ENCODE measurements around the gene PPM1A. TPM values are rescaled to one million over a fixed set of nuclear protein-coding genes. Genes with fewer than 3 reads are reported as not detected.

Gene PPM1A
- total RNA-seq, 3 donors from 2014 or later (not counting 1 experiment from before 2014, with no cell fraction given) = 118 to 126 (median 119) TPM

GRCh38 chr14:60226298-60226697, 22.7 kb upstream of the PPM1A start:
- Histone ChIP-seq H3K27ac (ENCODE audit: low read length) (no peak overlapping the region), H3K36me3 (ENCODE audit: control insufficient read depth, insufficient read depth, low read length) (no peaks in the 10 kb centered on the region), H3K4me1 (ENCODE audit: control insufficient read depth, insufficient read depth, low read length) (no peaks in the 10 kb centered on the region), H3K9me3 (ENCODE audit: control insufficient read depth, insufficient read depth, low read length) (no peaks in the 10 kb centered on the region), H3K27me3 (ENCODE audit: control insufficient read depth, insufficient read depth, low read length) (no peaks in the 10 kb centered on the region), H3K4me3 (ENCODE audit: low read length) (no peak overlapping the region)
- TF ChIP-seq CTCF (IDR thresholded peaks at IDR 0.05) = no peak
- intact Hi-C loops (cut with micrococcal nuclease) = no loop called here
- DNase-seq = no peak
- Mint-ChIP-seq H3K36me3 (no peaks in the 10 kb centered on the region), H3K4me1 (no peaks in the 10 kb centered on the region), H3K27ac (no peak overlapping the region), H3K4me3 (no peak overlapping the region), H3K27me3 (ENCODE audit: low read depth in 2 of 2) (no peaks in the 10 kb centered on the region), H3K9me3 (no peaks in the 10 kb centered on the region)
- ATAC-seq = no peak
- WGBS (ENCODE audit: insufficient coverage) = 95% methylated on average over 2 of the region's 2 CpGs

- no peak for DNase-seq
- Mint-ChIP-seq H3K36me3 (peaks cover 4% of the 10 kb centered on the region), H3K4me1 (no peaks in the 10 kb centered on the region), H3K27ac (no peak overlapping the region), H3K4me3 (no peak overlapping the region), H3K27me3 (ENCODE audit: low read depth in 2 of 2) (peaks cover under 1 to 3% of the 10 kb centered on the region in 2 donors), H3K9me3 (peaks cover 0 to 3% of the 10 kb centered on the region in 2 donors)
- no peaks in the 10 kb centered on the region for H3K4me1 ChIP-seq (ENCODE audit: control insufficient read depth, insufficient read depth, low read length)
- H3K4me3 ChIP-seq (ENCODE audit: low read length) = no peak overlapping the region
- no CpG with 5 or more reads among the region's 1 CpG for WGBS (ENCODE audit: insufficient coverage)
- no peak overlapping the region for H3K27ac ChIP-seq (ENCODE audit: low read length)
- no peaks in the 10 kb centered on the region for H3K36me3 ChIP-seq (ENCODE audit: control insufficient read depth, insufficient read depth, low read length)
- H3K9me3 ChIP-seq (ENCODE audit: control insufficient read depth, insufficient read depth, low read length) = no peaks in the 10 kb centered on the region
- intact Hi-C loops (cut with micrococcal nuclease) = no loop called here
- no peak for TF ChIP-seq CTCF (IDR thresholded peaks at IDR 0.05)
- no peaks in the 10 kb centered on the region for H3K27me3 ChIP-seq (ENCODE audit: control insufficient read depth, insufficient read depth, low read length)
- no peak for ATAC-seq
Measured at GRCh38 chr14:60227291-60227690, 21.7 kb upstream of the PPM1A start.

GRCh38 chr14:60229614-60230013, 19.4 kb upstream of the PPM1A start:
- Histone ChIP-seq H3K36me3 (ENCODE audit: control insufficient read depth, insufficient read depth, low read length) (no peaks in the 10 kb centered on the region), H3K4me3 (ENCODE audit: low read length) (no peak overlapping the region), H3K9me3 (ENCODE audit: control insufficient read depth, insufficient read depth, low read length) (no peaks in the 10 kb centered on the region), H3K27me3 (ENCODE audit: control insufficient read depth, insufficient read depth, low read length) (no peaks in the 10 kb centered on the region), H3K4me1 (ENCODE audit: control insufficient read depth, insufficient read depth, low read length) (no peaks in the 10 kb centered on the region), H3K27ac (ENCODE audit: low read length) (no peak overlapping the region)
- H3K9me3 Mint-ChIP-seq = peaks cover 5 to 9% of the 10 kb centered on the region in 2 donors
- intact Hi-C loops (cut with micrococcal nuclease) = no loop called here
- peaks cover 4 to 13% of the 10 kb centered on the region in 2 donors for H3K27me3 Mint-ChIP-seq (ENCODE audit: low read depth in 2 of 2)
- no peak overlapping the region for H3K4me3 Mint-ChIP-seq
- no peaks in the 10 kb centered on the region for H3K4me1 Mint-ChIP-seq
- peaks cover 14% of the 10 kb centered on the region for H3K36me3 Mint-ChIP-seq
- ATAC-seq (no peak), DNase-seq (no peak)
- H3K27ac Mint-ChIP-seq = no peak overlapping the region
- TF ChIP-seq CTCF (IDR thresholded peaks at IDR 0.05) = no peak

- Mint-ChIP-seq H3K27ac (no peak overlapping the region), H3K36me3 (peaks cover 14% of the 10 kb centered on the region), H3K4me3 (no peak overlapping the region), H3K9me3 (peaks cover 5 to 9% of the 10 kb centered on the region in 2 donors), H3K4me1 (no peaks in the 10 kb centered on the region), H3K27me3 (ENCODE audit: low read depth in 2 of 2) (peaks cover 4 to 13% of the 10 kb centered on the region in 2 donors)
- 100% methylated on average over 1 of the region's 1 CpG for WGBS (ENCODE audit: insufficient coverage)
- no peak for TF ChIP-seq CTCF (IDR thresholded peaks at IDR 0.05)
- DNase-seq (no peak), ATAC-seq (no peak)
- Histone ChIP-seq H3K27me3 (ENCODE audit: control insufficient read depth, insufficient read depth, low read length) (no peaks in the 10 kb centered on the region), H3K4me3 (ENCODE audit: low read length) (no peak overlapping the region), H3K27ac (ENCODE audit: low read length) (no peak overlapping the region), H3K4me1 (ENCODE audit: control insufficient read depth, insufficient read depth, low read length) (no peaks in the 10 kb centered on the region), H3K36me3 (ENCODE audit: control insufficient read depth, insufficient read depth, low read length) (no peaks in the 10 kb centered on the region), H3K9me3 (ENCODE audit: control insufficient read depth, insufficient read depth, low read length) (no peaks in the 10 kb centered on the region)
- intact Hi-C loops (cut with micrococcal nuclease) = no loop called here
Measured at GRCh38 chr14:60232185-60232584, 16.8 kb upstream of the PPM1A start.

All from natural killer cell (primary cell).